GM12878 (cell line): ENCODE data around the gene PPARD. TPM values are rescaled to one million over a fixed set of nuclear protein-coding genes. Genes with fewer than 3 reads are reported as not detected.
A peak's percentile ranks its signal among the peaks of the same experiment; 100 is the strongest.

ENCODE experiments used
- ATAC-seq: fragments of 200-7000 bp; cut with Tn5 transposase; 3 replicates; pipeline ENCODE4 v1.9.1; 2020; ENCODE audit warnings: mild to moderate bottlenecking, moderate library complexity
- BruUV-seq: library from RNA; stranded (reverse); fragments of 400-500 nt; replicated peaks from 2 replicates; lab custom pipeline; 2021; lab: Mats Ljungman, UMichigan
- CTCF ChIA-PET: fragments of 300-600 bp; sonication (Branson Sonifier 250); formaldehyde crosslinking; extraction: SDS; loops from one replicate; lab custom pipeline; 2021; ENCODE audit warnings: inconsistent platforms; lab: Yijun Ruan, JAX
- POLR2A ChIA-PET: fragments of 350-600 bp; formaldehyde crosslinking; extraction: SDS; loops from one replicate; lab custom pipeline; 2021; ENCODE audit warnings: inconsistent platforms; lab: Charles Lee
- RAD21 ChIA-PET: fragments of 300-600 bp; sonication (Branson Sonifier 250); formaldehyde crosslinking; loops from one replicate; lab custom pipeline; 2023; ENCODE audit warnings: antibody characterized with exemption; ENCODE audit not compliant: unreplicated experiment; lab: Charles Lee
- SMC1A ChIA-PET: fragments of 300-600 bp; sonication (Branson Sonifier 250); formaldehyde crosslinking; loops from one replicate; lab custom pipeline; 2023; ENCODE audit not compliant: unreplicated experiment, uncharacterized antibody; lab: Charles Lee
- DNase-seq: peaks from one replicate; pipeline ENCODE4 v3.0.0-alpha.2; 2011; ENCODE audit warnings: low read depth, low spot score
- FAIRE-seq: peaks from 3 replicates; lab custom pipeline; 2011; peaks lifted over from hg19 to GRCh38; lab: Jason Lieb, UNC
- H2AFZ ChIP-seq: 2 replicates; pipeline ENCODE4 v1.6.0; 2011; ENCODE audit warnings: low read depth, low read length, control low read depth; ENCODE audit not compliant: control insufficient read depth
- H3K27ac ChIP-seq: 2 replicates; pipeline ENCODE4 v1.5.1; 2011; ENCODE audit warnings: control low read depth; ENCODE audit not compliant: control insufficient read depth, insufficient read depth
- H3K27me3 ChIP-seq, 2 experiments: replicated peaks in 1 of 2; 2 replicates each; pipeline versions ENCODE4 v1.6.0 to v1.6.1; 2011; ENCODE audit warnings: low read length in 1 of 2; ENCODE audit not compliant: control insufficient read depth in 2 of 2, insufficient read depth in 2 of 2
- H3K36me3 ChIP-seq, 2 experiments: 2 replicates each; pipeline ENCODE4 v1.5.1; 2011; ENCODE audit warnings: low read length in 1 of 2; ENCODE audit not compliant: control insufficient read depth in 2 of 2, insufficient read depth in 2 of 2
- H3K4me1 ChIP-seq: 2 replicates; pipeline ENCODE4 v1.6.1; 2011; ENCODE audit warnings: mild to moderate bottlenecking, low read length, moderate library complexity, mixed read lengths; ENCODE audit not compliant: control insufficient read depth, insufficient read depth
- H3K4me2 ChIP-seq: 2 replicates; pipeline ENCODE4 v1.6.0; 2011; ENCODE audit warnings: control low read depth; ENCODE audit not compliant: control insufficient read depth, insufficient read depth
- H3K4me3 ChIP-seq: fragments of 200-600 bp; sonication (generic); 2 replicates; pipeline ENCODE4 v1.5.1; 2016
- H3K79me2 ChIP-seq: 2 replicates; pipeline ENCODE4 v1.6.0; 2011; ENCODE audit warnings: low read length; ENCODE audit not compliant: control insufficient read depth, insufficient read depth
- H3K9ac ChIP-seq: 2 replicates; pipeline ENCODE4 v1.8.0; 2011; ENCODE audit warnings: low read length, control low read depth, mixed read lengths; ENCODE audit not compliant: control insufficient read depth, insufficient read depth
- H3K9me3 ChIP-seq: replicated peaks from 3 replicates; pipeline ENCODE4 v1.5.1; 2011; ENCODE audit warnings: mild to moderate bottlenecking, low read length; ENCODE audit not compliant: control insufficient read depth, insufficient read depth
- H4K20me1 ChIP-seq: 2 replicates; pipeline ENCODE4 v1.6.0; 2011; ENCODE audit not compliant: control insufficient read depth, insufficient read depth
- ATF2 ChIP-seq: IDR thresholded peaks from 2 replicates; pipeline ENCODE4 v1.6.1; 2012; ENCODE audit warnings: low read length, inconsistent platforms
- CEBPZ ChIP-seq: fragments of 150-350 bp; IDR thresholded peaks from 2 replicates; pipeline ENCODE4 v1.6.1; 2016; ENCODE audit warnings: low read depth, low read length
- IKZF1 ChIP-seq: fragments of 450-650 bp; conservative IDR thresholded peaks from 2 replicates; pipeline ENCODE4 v1.6.1; 2017; ENCODE audit warnings: antibody characterized with exemption, mild to moderate bottlenecking
- IKZF2 ChIP-seq, 2 experiments: fragments of 450-650 bp; IDR thresholded peaks; 2 replicates each; pipeline ENCODE4 v1.6.1; 2017; ENCODE audit warnings: mild to moderate bottlenecking in 2 of 2, moderate library complexity in 2 of 2
- KLF5 ChIP-seq: fragments of 450-650 bp; IDR thresholded peaks from 2 replicates; pipeline ENCODE4 v1.6.1; 2014; ENCODE audit warnings: mild to moderate bottlenecking; ENCODE audit not compliant: partially characterized antibody
- MTA3 ChIP-seq: IDR thresholded peaks from 2 replicates; pipeline ENCODE4 v1.6.1; 2012; ENCODE audit warnings: low read length, inconsistent platforms, borderline replicate concordance
- NFYA ChIP-seq: IDR thresholded peaks from 2 replicates; pipeline ENCODE4 v1.6.1; 2011; ENCODE audit warnings: low read depth, mild to moderate bottlenecking, low read length, improper control_type of control experiment, borderline replicate concordance
- RELB ChIP-seq: fragments of 450-650 bp; IDR thresholded peaks from 2 replicates; pipeline ENCODE4 v1.6.1; 2017; ENCODE audit warnings: low read depth, mild to moderate bottlenecking, moderate library complexity
- SPI1 ChIP-seq: IDR thresholded peaks from 2 replicates; pipeline ENCODE4 v1.6.1; 2011; ENCODE audit warnings: low read depth, mild to moderate bottlenecking, low read length, moderate library complexity, borderline replicate concordance; ENCODE audit not compliant: insufficient read depth
- TCF12 ChIP-seq: IDR thresholded peaks from 2 replicates; pipeline ENCODE4 v1.6.1; 2011; ENCODE audit warnings: low read depth, mild to moderate bottlenecking, low read length
- ZNF384 ChIP-seq: IDR thresholded peaks from 2 replicates; pipeline ENCODE4 v1.6.1; 2012; ENCODE audit warnings: low read depth, mild to moderate bottlenecking, low read length, improper control_type of control experiment, borderline replicate concordance
- ZNF622 ChIP-seq: fragments of 450-650 bp; IDR thresholded peaks from 2 replicates; pipeline ENCODE4 v1.6.1; 2017; ENCODE audit warnings: mild to moderate bottlenecking, inconsistent platforms
- WGBS: methylation state at CpG from one replicate; pipeline ENCODE4 v1.1.6; 2016; ENCODE audit warnings: low lambda C conversion rate; ENCODE audit not compliant: insufficient replicate concordance, insufficient coverage; ENCODE audit errors: missing lambda C conversion rate; 5-methylcytosine and 5-hydroxymethylcytosine counted together
- in situ Hi-C: fragments of 300-500 bp; cut with MboI; formaldehyde crosslinking; loops from 9 replicates; pipeline ENCODE4 v1.14.3; 2018; ENCODE audit warnings: mixed read lengths
- intact Hi-C: fragments of 100-400 bp; cut with micrococcal nuclease; formaldehyde crosslinking; loops from one replicate; pipeline ENCODE4 v1.14.2; 2022; ENCODE audit not compliant: unreplicated experiment
- polyA plus RNA-seq, 11 experiments: library from polyadenylated mRNA; depleted of rRNA in 4 of 11; unstranded in 6 of 11; stranded (reverse) in 5 of 11; fragments of >200 nt; fragmentation: Nextera tagmentation in 4 of 11; fragmentation: Illumina TruSeq in 1 of 11; extraction: Ambion mirVana in 4 of 11; extraction: Trizol in 1 of 11; gene quantifications; 1 replicate in 1 of 11; 2 replicates in 10 of 11; pipeline versions ENCODE4 v1.2.1 to v1.2.3, GENCODE V29; 2011 to 2016; ENCODE audit warnings: inconsistent platforms in 2 of 11, missing spikeins in 2 of 11, low read depth in 1 of 11
- total RNA-seq, 4 experiments: library from RNA; depleted of rRNA in 3 of 4; stranded (reverse); fragments of >200 nt in 3 of 4; fragmentation: Illumina TruSeq in 1 of 4; extraction: Trizol in 1 of 4; gene quantifications; 2 replicates each; pipeline versions ENCODE4 v1.2.1 to v1.2.3, GENCODE V29; 2013 to 2021

PPARD gene
- total and polyA plus RNA-seq, 10 of the 15 experiments (the other 5 are each of a cell fraction or from before 2014, with no cell fraction given), result 0.05 to 12.6 (median 6.7) TPM

DNA sequence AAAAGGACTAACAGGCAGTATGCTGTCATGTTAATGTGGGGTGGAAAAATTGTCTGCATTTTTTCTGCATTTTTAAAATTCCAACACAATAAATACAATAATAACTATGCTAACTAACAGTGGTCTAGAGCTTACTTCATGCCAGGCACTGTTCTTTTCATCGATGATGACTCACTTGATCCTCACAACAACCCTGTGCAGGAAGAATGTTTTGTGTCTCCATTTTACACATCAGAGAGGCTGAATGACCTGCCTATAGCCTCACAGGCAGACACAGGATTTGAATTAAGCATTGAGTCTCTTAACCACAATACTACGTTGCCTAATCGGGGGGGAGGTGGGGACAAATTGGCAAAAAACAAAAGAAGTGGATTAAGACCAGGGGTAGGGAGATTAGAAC is 82.9 kb downstream of the PPARD start (continued):
- no peak for TF ChIP-seq MTA3
- no peak for TF ChIP-seq NFYA
- no peak for TF ChIP-seq CEBPZ
- no peak for TF ChIP-seq ZNF384

- peaks cover 0 to 8% of the 10 kb centered on the region in 2 experiments for H3K36me3 ChIP-seq
Observed at GRCh38 chr6:35426074-35426473, 83.7 kb downstream of the PPARD start.

More at GRCh38 chr6:35426074-35426473, 83.7 kb downstream of the PPARD start:
- DNase-seq (no peak), ATAC-seq (no peak), FAIRE-seq (no peak)
- Histone ChIP-seq H3K27me3 (no peaks in the 10 kb centered on the region), H3K4me3 (no peak overlapping the region), H3K4me2 (no peak overlapping the region)
- WGBS, result 87% methylated on average over 6 of the region's 8 CpGs
- in situ Hi-C loops, result no loop called here
- POLR2A ChIA-PET, result no interaction called here
- no peak for TF ChIP-seq TCF12
- TF ChIP-seq ATF2, result no peak
- peak; percentile 68; the same call in 1 of the 2 replicates for TF ChIP-seq SPI1
- peak; percentile 37 to 59; a peak in 2 of 4 replicates for TF ChIP-seq IKZF2 (IDR thresholded peaks at IDR 0.05)
- TF ChIP-seq ZNF384, result no peak
- TF ChIP-seq IKZF1, result 0 out of 2 replicates have a peak, but pooled peaks have one; percentile 19
- TF ChIP-seq ZNF622, result no peak
- no peak for TF ChIP-seq KLF5
- 0 out of 2 replicates have a peak, but pooled peaks have one; percentile 24 for TF ChIP-seq RELB
- TF ChIP-seq, all 136 proteins: peak for 4
- intact Hi-C loops, result no loop called here
- H3K79me2 ChIP-seq, result no peaks in the 10 kb centered on the region
- H2AFZ ChIP-seq, result no peak overlapping the region
- RAD21 ChIA-PET, result no interaction called here
- no peak overlapping the region for H3K27ac ChIP-seq
- H4K20me1 ChIP-seq, result no peaks in the 10 kb centered on the region
- H3K9ac ChIP-seq, result no peak overlapping the region
- H3K4me1 ChIP-seq, result peaks cover 7% of the 10 kb centered on the region
- SMC1A ChIA-PET, result no interaction called here
- BruUV-seq, result no TSS peak
- H3K9me3 ChIP-seq, result peaks cover 15% of the 10 kb centered on the region; the same call in 2 of the 3 replicates
- CTCF ChIA-PET, result no interaction called here
